K562 (cell line): ENCODE data around the gene CHRM4. TPM values are rescaled to one million over a fixed set of nuclear protein-coding genes. Genes with fewer than 3 reads are reported as not detected.

ENCODE experiments used
- DIDO1 ChIP-seq: fragments of 450-650 bp; IDR thresholded peaks from 2 replicates; pipeline ENCODE4 v1.6.1; 2016; ENCODE audit warnings: low read depth, missing biosample characterization, missing genetic modification characterization
- DNMT1 ChIP-seq: fragments of 450-650 bp; IDR thresholded peaks from 2 replicates; pipeline ENCODE4 v1.6.1; 2016; ENCODE audit warnings: antibody characterized with exemption, mild to moderate bottlenecking
- DPF2 ChIP-seq: fragments of 450-650 bp; IDR thresholded peaks from 2 replicates; pipeline ENCODE4 v1.6.1; 2016
- HDAC2 ChIP-seq: fragments of 450-650 bp; IDR thresholded peaks from 2 replicates; pipeline ENCODE4 v1.6.1; 2016; ENCODE audit warnings: mild to moderate bottlenecking
- KLF10 ChIP-seq: fragments of 250-450 bp; sonication (Bioruptor Pico); IDR thresholded peaks from 2 replicates; pipeline ENCODE4 v1.6.1; 2021; ENCODE audit warnings: matching md5 sums
- POLR2B ChIP-seq: fragments of 450-650 bp; IDR thresholded peaks from 2 replicates; pipeline ENCODE4 v1.6.1; 2018; ENCODE audit warnings: low read depth; ENCODE audit not compliant: partially characterized antibody
- RAD51 ChIP-seq: fragments of 450-650 bp; IDR thresholded peaks from 2 replicates; pipeline ENCODE4 v1.7.1; 2016; ENCODE audit warnings: low read depth, mild to moderate bottlenecking, borderline replicate concordance
- SMARCA4 ChIP-seq: fragments of 450-650 bp; IDR thresholded peaks from 2 replicates; pipeline ENCODE4 v1.6.1; 2016
- TAF15 ChIP-seq: fragments of 200-400 bp; formaldehyde crosslinking; IDR thresholded peaks from 2 replicates; pipeline ENCODE4 v1.6.1; 2017; ENCODE audit warnings: mild to moderate bottlenecking, low read depth, low read length, moderate library complexity
- ZNF232 ChIP-seq: sonication (generic); formaldehyde crosslinking; IDR thresholded peaks from 2 replicates; pipeline ENCODE4 v1.8.0; 2022; ENCODE audit warnings: mild to moderate bottlenecking, missing genetic modification reagents
- ZNF263 ChIP-seq: sonication (generic); formaldehyde crosslinking; IDR thresholded peaks from 2 replicates; pipeline ENCODE4 v1.8.0; 2022; ENCODE audit warnings: mild to moderate bottlenecking, missing genetic modification reagents, borderline replicate concordance
- ZNF436 ChIP-seq: fragments of 250-450, 450-650 bp; sonication (Bioruptor Pico); formaldehyde crosslinking; IDR thresholded peaks from 2 replicates; pipeline ENCODE4 v1.7.0; 2020; ENCODE audit warnings: mild to moderate bottlenecking
- ZNF77 ChIP-seq: fragments of 250-450 bp; sonication (Bioruptor Pico); IDR thresholded peaks from 2 replicates; pipeline ENCODE4 v1.5.0; 2020
- ZSCAN29 ChIP-seq: fragments of 450-650 bp; IDR thresholded peaks from 2 replicates; pipeline ENCODE4 v1.6.1; 2017
- polyA plus RNA-seq, 8 experiments: library from polyadenylated mRNA; depleted of rRNA in 4 of 8; stranded (reverse) in 5 of 8; unstranded in 3 of 8; fragments of >200 nt; fragmentation: Nextera tagmentation in 2 of 8; fragmentation: Illumina TruSeq in 1 of 8; extraction: Ambion mirVana in 2 of 8; extraction: Trizol in 1 of 8; gene quantifications; 2 replicates each; pipeline versions ENCODE4 v1.2.1 to v1.2.3, GENCODE V29; 2011 to 2014; ENCODE audit warnings: inconsistent platforms in 1 of 8, missing spikeins in 1 of 8
- total RNA-seq, 7 experiments: library from RNA; depleted of rRNA in 6 of 7; stranded (reverse); fragments of >200 nt in 6 of 7; fragmentation: Illumina TruSeq in 2 of 7; extraction: Trizol in 2 of 7; gene quantifications; 2 replicates each; pipeline versions ENCODE4 v1.2.1 to v1.2.3, GENCODE V29; 2011 to 2021; ENCODE audit warnings: low replicate concordance in 1 of 7
- TF ChIP-seq, protein P1 (sequence below): fragments of 250-450 bp; sonication (Bioruptor Pico); IDR thresholded peaks from 2 replicates; pipeline ENCODE4 v1.4.0; 2020
- TF ChIP-seq, protein P2 (sequence below): fragments of 450-650 bp; IDR thresholded peaks from 2 replicates; pipeline ENCODE4 v1.7.1; 2018; ENCODE audit warnings: mild to moderate bottlenecking, low read depth; ENCODE audit not compliant: partially characterized antibody
- TF ChIP-seq, protein P3 (sequence below): sonication (generic); formaldehyde crosslinking; IDR thresholded peaks from 2 replicates; pipeline ENCODE4 v1.8.0; 2022; ENCODE audit warnings: missing genetic modification reagents, mild to moderate bottlenecking, borderline replicate concordance
- TF ChIP-seq, protein P4 (sequence below): fragments of 250-450 bp; sonication (Bioruptor Pico); IDR thresholded peaks from 2 replicates; pipeline ENCODE4 v1.5.1; 2021; ENCODE audit warnings: mild to moderate bottlenecking
- TF ChIP-seq, protein P5 (sequence below): sonication (generic); formaldehyde crosslinking; IDR thresholded peaks from 2 replicates; pipeline ENCODE4 v1.8.1; 2022; ENCODE audit warnings: missing genetic modification reagents

CHRM4 gene
- total and polyA plus RNA-seq, 9 of the 15 experiments (the other 6 are each of a cell fraction or from before 2014, with no cell fraction given): 0.22 to 1.3 (median 0.40) TPM; not detected in 2

DNA sequence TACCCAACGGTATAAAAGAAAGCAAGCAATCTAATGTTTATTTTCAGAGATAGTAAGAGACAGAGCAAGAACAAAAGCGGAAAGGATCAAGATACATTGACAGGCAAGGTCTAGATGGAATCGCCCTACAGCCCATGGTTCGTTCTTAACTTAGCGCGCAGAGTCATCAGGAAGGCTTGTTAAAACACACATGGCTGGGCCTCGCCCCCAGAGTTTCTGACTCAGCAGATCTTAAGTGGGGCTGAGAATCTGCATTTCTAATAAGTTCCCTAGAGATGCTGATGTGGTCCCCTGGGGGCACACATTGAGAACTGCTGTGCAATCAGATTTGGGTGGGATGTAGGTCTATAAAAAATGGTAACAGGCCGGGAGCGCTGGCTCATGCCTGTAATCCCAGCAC is 35.8 kb upstream of the CHRM4 start (continued):
- TF ChIP-seq, protein P1, sequence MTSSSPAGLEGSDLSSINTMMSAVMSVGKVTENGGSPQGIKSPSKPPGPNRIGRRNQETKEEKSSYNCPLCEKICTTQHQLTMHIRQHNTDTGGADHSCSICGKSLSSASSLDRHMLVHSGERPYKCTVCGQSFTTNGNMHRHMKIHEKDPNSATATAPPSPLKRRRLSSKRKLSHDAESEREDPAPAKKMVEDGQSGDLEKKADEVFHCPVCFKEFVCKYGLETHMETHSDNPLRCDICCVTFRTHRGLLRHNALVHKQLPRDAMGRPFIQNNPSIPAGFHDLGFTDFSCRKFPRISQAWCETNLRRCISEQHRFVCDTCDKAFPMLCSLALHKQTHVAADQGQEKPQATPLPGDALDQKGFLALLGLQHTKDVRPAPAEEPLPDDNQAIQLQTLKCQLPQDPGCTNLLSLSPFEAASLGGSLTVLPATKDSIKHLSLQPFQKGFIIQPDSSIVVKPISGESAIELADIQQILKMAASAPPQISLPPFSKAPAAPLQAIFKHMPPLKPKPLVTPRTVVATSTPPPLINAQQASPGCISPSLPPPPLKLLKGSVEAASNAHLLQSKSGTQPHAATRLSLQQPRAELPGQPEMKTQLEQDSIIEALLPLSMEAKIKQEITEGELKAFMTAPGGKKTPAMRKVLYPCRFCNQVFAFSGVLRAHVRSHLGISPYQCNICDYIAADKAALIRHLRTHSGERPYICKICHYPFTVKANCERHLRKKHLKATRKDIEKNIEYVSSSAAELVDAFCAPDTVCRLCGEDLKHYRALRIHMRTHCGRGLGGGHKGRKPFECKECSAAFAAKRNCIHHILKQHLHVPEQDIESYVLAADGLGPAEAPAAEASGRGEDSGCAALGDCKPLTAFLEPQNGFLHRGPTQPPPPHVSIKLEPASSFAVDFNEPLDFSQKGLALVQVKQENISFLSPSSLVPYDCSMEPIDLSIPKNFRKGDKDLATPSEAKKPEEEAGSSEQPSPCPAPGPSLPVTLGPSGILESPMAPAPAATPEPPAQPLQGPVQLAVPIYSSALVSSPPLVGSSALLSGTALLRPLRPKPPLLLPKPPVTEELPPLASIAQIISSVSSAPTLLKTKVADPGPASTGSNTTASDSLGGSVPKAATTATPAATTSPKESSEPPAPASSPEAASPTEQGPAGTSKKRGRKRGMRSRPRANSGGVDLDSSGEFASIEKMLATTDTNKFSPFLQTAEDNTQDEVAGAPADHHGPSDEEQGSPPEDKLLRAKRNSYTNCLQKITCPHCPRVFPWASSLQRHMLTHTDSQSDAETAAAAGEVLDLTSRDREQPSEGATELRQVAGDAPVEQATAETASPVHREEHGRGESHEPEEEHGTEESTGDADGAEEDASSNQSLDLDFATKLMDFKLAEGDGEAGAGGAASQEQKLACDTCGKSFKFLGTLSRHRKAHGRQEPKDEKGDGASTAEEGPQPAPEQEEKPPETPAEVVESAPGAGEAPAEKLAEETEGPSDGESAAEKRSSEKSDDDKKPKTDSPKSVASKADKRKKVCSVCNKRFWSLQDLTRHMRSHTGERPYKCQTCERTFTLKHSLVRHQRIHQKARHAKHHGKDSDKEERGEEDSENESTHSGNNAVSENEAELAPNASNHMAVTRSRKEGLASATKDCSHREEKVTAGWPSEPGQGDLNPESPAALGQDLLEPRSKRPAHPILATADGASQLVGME: no peak
- TF ChIP-seq ZSCAN29 (no peak), HDAC2 (0 out of 2 replicates have a peak, but pooled peaks have one; percentile 34), RAD51 (no peak), ZNF232 (CRISPR knock-in tag) (no peak), ZNF436 (CRISPR knock-in tag) (no peak), ZNF263 (no peak), DPF2 (peak; percentile 81), KLF10 (CRISPR knock-in tag) (no peak), POLR2B (no peak), SMARCA4 (peak; percentile 59), ZNF77 (CRISPR knock-in tag) (no peak), TAF15 (no peak), DNMT1 (no peak), DIDO1 (tag) (no peak)
- TF ChIP-seq, protein P2, sequence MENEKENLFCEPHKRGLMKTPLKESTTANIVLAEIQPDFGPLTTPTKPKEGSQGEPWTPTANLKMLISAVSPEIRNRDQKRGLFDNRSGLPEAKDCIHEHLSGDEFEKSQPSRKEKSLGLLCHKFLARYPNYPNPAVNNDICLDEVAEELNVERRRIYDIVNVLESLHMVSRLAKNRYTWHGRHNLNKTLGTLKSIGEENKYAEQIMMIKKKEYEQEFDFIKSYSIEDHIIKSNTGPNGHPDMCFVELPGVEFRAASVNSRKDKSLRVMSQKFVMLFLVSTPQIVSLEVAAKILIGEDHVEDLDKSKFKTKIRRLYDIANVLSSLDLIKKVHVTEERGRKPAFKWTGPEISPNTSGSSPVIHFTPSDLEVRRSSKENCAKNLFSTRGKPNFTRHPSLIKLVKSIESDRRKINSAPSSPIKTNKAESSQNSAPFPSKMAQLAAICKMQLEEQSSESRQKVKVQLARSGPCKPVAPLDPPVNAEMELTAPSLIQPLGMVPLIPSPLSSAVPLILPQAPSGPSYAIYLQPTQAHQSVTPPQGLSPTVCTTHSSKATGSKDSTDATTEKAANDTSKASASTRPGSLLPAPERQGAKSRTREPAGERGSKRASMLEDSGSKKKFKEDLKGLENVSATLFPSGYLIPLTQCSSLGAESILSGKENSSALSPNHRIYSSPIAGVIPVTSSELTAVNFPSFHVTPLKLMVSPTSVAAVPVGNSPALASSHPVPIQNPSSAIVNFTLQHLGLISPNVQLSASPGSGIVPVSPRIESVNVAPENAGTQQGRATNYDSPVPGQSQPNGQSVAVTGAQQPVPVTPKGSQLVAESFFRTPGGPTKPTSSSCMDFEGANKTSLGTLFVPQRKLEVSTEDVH: no peak
- TF ChIP-seq, protein P3, sequence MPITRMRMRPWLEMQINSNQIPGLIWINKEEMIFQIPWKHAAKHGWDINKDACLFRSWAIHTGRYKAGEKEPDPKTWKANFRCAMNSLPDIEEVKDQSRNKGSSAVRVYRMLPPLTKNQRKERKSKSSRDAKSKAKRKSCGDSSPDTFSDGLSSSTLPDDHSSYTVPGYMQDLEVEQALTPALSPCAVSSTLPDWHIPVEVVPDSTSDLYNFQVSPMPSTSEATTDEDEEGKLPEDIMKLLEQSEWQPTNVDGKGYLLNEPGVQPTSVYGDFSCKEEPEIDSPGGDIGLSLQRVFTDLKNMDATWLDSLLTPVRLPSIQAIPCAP (CRISPR knock-in tag): no peak
- TF ChIP-seq, protein P4, sequence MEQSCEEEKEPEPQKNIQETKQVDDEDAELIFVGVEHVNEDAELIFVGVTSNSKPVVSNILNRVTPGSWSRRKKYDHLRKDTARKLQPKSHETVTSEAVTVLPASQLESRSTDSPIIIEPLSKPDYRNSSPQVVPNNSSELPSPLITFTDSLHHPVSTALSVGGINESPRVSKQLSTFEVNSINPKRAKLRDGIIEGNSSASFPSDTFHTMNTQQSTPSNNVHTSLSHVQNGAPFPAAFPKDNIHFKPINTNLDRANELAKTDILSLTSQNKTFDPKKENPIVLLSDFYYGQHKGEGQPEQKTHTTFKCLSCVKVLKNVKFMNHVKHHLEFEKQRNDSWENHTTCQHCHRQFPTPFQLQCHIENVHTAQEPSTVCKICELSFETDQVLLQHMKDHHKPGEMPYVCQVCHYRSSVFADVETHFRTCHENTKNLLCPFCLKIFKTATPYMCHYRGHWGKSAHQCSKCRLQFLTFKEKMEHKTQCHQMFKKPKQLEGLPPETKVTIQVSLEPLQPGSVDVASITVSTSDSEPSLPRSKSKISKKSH (CRISPR knock-in tag): no peak
- TF ChIP-seq, protein P5, sequence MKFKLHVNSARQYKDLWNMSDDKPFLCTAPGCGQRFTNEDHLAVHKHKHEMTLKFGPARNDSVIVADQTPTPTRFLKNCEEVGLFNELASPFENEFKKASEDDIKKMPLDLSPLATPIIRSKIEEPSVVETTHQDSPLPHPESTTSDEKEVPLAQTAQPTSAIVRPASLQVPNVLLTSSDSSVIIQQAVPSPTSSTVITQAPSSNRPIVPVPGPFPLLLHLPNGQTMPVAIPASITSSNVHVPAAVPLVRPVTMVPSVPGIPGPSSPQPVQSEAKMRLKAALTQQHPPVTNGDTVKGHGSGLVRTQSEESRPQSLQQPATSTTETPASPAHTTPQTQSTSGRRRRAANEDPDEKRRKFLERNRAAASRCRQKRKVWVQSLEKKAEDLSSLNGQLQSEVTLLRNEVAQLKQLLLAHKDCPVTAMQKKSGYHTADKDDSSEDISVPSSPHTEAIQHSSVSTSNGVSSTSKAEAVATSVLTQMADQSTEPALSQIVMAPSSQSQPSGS (CRISPR knock-in tag): no peak
